HTERT RPE-1 (cell line): ENCODE measurements around the gene RBM12.

Source experiments
- in situ Hi-C: fragments of 300-500 bp; cut with MboI; formaldehyde crosslinking; loops from 4 replicates; pipeline ENCODE4 v1.14.3; 2020; ENCODE audit warnings: low sequenced_read_pairs

RBM12 gene

GRCh38 chr20:35660122-35660937, 4.4 kb downstream of the RBM12 start:
- in situ Hi-C loops, result no loop called here

DNA sequence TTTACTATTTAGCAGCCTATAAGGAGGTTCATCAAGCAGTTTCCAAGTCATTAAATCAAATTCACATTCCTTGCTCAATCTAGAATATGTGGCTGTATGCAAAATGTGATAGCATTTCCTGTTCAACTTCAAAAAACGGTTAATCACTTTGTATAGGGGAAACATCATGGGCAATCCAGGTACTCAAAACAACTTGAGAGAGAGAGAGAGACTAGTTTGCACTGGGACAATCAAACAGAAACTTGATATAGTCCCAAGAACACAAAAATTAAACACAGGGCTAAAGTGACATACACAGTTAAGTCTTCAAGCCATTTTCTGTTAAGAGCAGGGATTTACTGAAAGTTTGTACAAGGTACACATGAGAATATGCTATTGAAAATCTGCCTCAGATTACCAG, 7.4 kb downstream of the RBM12 start:
- in situ Hi-C loops, result no loop called here

- in situ Hi-C loops, result no loop called here
Measured at GRCh38 chr20:35654415-35654814, 10.3 kb downstream of the RBM12 start.

- in situ Hi-C loops, result no loop called here
Measured at GRCh38 chr20:35653893-35654292, 10.8 kb downstream of the RBM12 start.

- in situ Hi-C loops, result no loop called here
Measured at GRCh38 chr20:35653430-35653734, 11.3 kb downstream of the RBM12 start.

- in situ Hi-C loops, result no loop called here
Measured at GRCh38 chr20:35652641-35653429, 11.9 kb downstream of the RBM12 start.

GRCh38 chr20:35651958-35652357, 12.7 kb downstream of the RBM12 start:
- in situ Hi-C loops, result no loop called here

- in situ Hi-C loops, result no loop called here
Measured at GRCh38 chr20:35650632-35651031, 14.1 kb downstream of the RBM12 start.

GRCh38 chr20:35648836-35649235, 15.9 kb downstream of the RBM12 start:
- in situ Hi-C loops, result no loop called here

DNA sequence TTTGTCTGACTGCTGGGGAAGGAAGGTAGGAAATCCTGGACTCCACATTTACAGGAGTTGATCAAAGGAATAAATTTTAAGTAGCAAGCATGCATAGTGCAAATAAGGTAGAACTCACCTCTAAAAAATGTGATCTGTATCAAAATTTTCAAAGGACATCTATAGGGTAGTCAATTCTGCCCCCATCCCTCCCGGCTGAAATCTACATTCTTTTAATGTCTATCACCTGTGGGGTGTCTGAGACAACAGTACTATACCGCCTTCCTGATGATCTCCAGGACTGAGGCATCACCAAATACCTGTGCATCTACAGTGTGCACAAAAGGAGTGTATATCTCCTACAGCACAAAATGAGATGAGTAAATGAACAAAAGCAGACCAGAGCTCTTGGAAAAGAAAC, 19.9 kb downstream of the RBM12 start:
- in situ Hi-C loops, result no loop called here

GRCh38 chr20:35643045-35643444, 21.7 kb downstream of the RBM12 start:
- in situ Hi-C loops, result no loop called here

DNA sequence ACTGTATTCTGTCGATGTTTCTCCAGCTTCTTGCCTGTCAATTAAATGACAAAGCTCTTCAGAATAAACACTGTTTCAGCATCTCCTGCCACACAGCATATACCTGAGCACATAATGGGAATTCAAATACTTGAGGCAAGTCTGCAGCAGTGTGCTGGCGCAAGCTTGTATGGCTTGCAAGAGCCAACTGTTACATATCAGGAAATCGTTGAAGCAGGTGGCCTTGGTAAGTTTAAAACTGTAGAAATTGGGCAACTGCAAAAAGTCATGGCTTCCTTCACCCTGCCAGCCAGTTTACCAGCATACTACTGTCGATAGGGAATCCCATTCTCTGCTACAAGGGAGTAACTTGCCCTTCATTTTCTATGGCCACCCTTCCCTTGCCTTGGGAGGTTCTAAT, 23.0 kb downstream of the RBM12 start:
- in situ Hi-C loops, result no loop called here

DNA sequence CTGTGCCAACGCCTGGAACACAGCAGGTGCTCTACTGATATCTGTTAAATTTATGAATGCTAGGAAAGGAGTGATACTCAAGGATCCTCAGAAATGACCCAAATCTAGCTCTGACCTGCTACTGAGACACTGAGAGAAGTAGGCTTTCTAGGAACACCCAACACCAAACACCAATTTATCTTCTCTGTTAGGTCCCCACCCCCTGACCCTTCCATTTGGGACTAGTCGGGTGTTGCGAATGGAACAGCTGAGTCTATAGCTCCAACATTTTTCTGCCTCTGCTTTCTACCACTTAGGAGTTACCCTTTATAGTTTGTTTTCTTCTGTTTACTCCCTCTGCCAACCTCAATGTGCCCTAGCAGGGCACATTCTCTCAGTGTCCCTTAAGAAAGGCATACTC, 24.0 kb downstream of the RBM12 start:
- in situ Hi-C loops, result no loop called here

GRCh38 chr20:35638751-35639150, 25.9 kb downstream of the RBM12 start:
- in situ Hi-C loops, result no loop called here

- in situ Hi-C loops, result no loop called here
Measured at GRCh38 chr20:35637276-35637675, 27.4 kb downstream of the RBM12 start.

- in situ Hi-C loops, result no loop called here
Measured at GRCh38 chr20:35636095-35636494, 28.6 kb downstream of the RBM12 start.

DNA sequence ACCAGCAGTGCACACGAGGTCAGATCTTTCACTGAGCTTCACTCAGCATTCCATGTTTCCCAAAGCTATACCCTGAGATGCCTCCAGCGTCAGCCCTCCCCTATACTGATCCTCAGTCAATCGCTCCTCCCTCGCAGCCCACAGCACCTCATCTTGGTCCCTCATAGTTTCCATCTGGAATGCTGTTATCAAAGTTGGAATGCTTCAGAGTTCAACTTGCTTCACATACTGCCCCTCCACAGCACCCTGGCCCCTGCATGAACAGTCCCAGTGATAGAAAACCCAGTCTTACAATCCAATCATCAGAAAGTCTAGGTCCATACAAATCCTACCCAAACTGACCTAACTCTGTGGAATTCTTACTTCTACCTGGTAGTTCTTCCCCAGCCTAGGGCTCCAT, 29.0 kb downstream of the RBM12 start:
- in situ Hi-C loops, result no loop called here

- in situ Hi-C loops, result no loop called here
Measured at GRCh38 chr20:35632539-35633115, 32.1 kb downstream of the RBM12 start.

DNA sequence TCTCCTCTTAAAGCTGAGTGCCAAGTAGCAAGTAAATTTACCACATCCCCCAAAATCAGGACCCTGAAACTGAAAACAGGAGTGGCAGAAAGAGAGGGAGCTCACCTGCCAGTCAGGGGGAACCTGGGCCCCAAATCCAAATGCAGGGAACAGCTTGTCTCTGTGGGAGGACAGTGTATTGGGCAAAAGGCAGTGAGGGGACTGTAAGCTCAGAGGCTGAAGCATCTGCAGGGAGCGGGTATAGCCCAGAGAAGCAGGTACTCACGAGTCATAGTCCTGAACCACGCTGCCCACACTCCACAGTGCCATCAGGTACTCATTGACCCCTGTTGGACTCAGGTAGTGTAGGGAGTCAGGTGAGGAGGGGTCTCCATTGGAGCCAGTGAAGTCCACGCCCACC, 34.1 kb downstream of the RBM12 start:
- in situ Hi-C loops, result no loop called here

- in situ Hi-C loops, result no loop called here
Measured at GRCh38 chr20:35629427-35630145, 35.1 kb downstream of the RBM12 start.

GRCh38 chr20:35627121-35627520, 37.6 kb downstream of the RBM12 start:
- in situ Hi-C loops, result no loop called here
